HCT116 (cell line): ENCODE measurements around the gene JAG1. TPM values are rescaled to one million over a fixed set of nuclear protein-coding genes. Genes with fewer than 3 reads are reported as not detected.

ENCODE experiments used
- ATAC-seq: fragments of 200-7000 bp; cut with Tn5 transposase; 2 replicates; pipeline ENCODE4 v1.9.1; 2020; ENCODE audit warnings: mild to moderate bottlenecking, moderate library complexity
- BruUV-seq: library from RNA; stranded (reverse); fragments of 400-500 nt; replicated peaks from 2 replicates; lab custom pipeline; 2021; lab: Mats Ljungman, UMichigan
- CTCF ChIA-PET: fragments of 300-600 bp; sonication (Branson Sonifier 250); formaldehyde crosslinking; loops from one replicate; lab custom pipeline; 2021; ENCODE audit warnings: antibody characterized with exemption; lab: Charles Lee
- POLR2A ChIA-PET: fragments of 300-600, 350-600 bp; sonication (Branson Sonifier 250); formaldehyde crosslinking; loops from one replicate; lab custom pipeline; 2021; ENCODE audit warnings: antibody characterized with exemption; lab: Charles Lee
- RAD21 ChIA-PET, 2 experiments: fragments of 300-600 bp; sonication (Branson Sonifier 250); formaldehyde crosslinking; loops; one replicate each; lab custom pipeline; 2023; ENCODE audit warnings: low total read pairs in 2 of 2; ENCODE audit not compliant: uncharacterized antibody in 2 of 2, unreplicated experiment in 2 of 2, low non-redundant PET in 1 of 2; lab: Charles Lee
- DNase-seq: peaks from one replicate; pipeline ENCODE4 v3.0.0-alpha.2; 2010; ENCODE audit warnings: low read depth, low spot score
- H2AFZ ChIP-seq: fragments of 200-600 bp; shearing (Covaris generic), sonication (generic); 2 replicates; pipeline ENCODE4 v1.6.1; 2017; ENCODE audit warnings: low read depth, mixed run types, mixed read lengths, antibody characterized with exemption, low read length; ENCODE audit not compliant: poor library complexity, severe bottlenecking
- H3K27ac ChIP-seq: 2 replicates; pipeline ENCODE4 v1.5.1; 2012; ENCODE audit warnings: low read depth, low read length
- H3K27me3 ChIP-seq: fragments of 200-600 bp; sonication (generic); 2 replicates; pipeline ENCODE4 v1.6.1; 2016; ENCODE audit warnings: mixed run types, low read length, mixed read lengths; ENCODE audit not compliant: insufficient read depth
- H3K36me3 ChIP-seq, 2 experiments: fragments of 200-500 bp in 1 of 2; fragments of 200-600 bp in 1 of 2; sonication (Bioruptor generic) in 1 of 2; sonication (generic) in 1 of 2; 2 replicates each; pipeline versions ENCODE4 v1.5.1 to v1.6.1; 2014 to 2016; ENCODE audit warnings: low read length in 2 of 2, inconsistent platforms in 1 of 2, mixed read lengths in 1 of 2, mixed run types in 1 of 2; ENCODE audit not compliant: insufficient read depth in 2 of 2, control insufficient read depth in 1 of 2
- H3K4me1 ChIP-seq, 2 experiments: fragments of 200-600 bp in 1 of 2; sonication (generic) in 1 of 2; 2 replicates each; pipeline versions ENCODE4 v1.5.1 to v1.6.1; 2012 to 2017; ENCODE audit warnings: low read length in 2 of 2, inconsistent platforms in 1 of 2, mild to moderate bottlenecking in 1 of 2, mixed read lengths in 1 of 2, mixed run types in 1 of 2, moderate library complexity in 1 of 2; ENCODE audit not compliant: insufficient read depth in 2 of 2, control insufficient read depth in 1 of 2
- H3K4me2 ChIP-seq: fragments of 200-600 bp; sonication (generic); 2 replicates; pipeline ENCODE4 v1.6.1; 2017; ENCODE audit warnings: mixed run types, low read length, mixed read lengths
- H3K4me3 ChIP-seq, 2 experiments: fragments of 200-600 bp in 1 of 2; sonication (generic) in 1 of 2; replicated peaks in 1 of 2; 2 replicates each; pipeline ENCODE4 v1.5.1; 2011 to 2016; ENCODE audit warnings: low read length in 2 of 2, control low read depth in 1 of 2, low read depth in 1 of 2, mild to moderate bottlenecking in 1 of 2, mixed read lengths in 1 of 2, mixed run types in 1 of 2
- H3K79me2 ChIP-seq: fragments of 200-600 bp; sonication (generic); 2 replicates; pipeline ENCODE4 v1.6.1; 2017; ENCODE audit warnings: mild to moderate bottlenecking, mixed run types, low read length, moderate library complexity, mixed read lengths; ENCODE audit not compliant: insufficient read depth
- H3K9ac ChIP-seq: fragments of 200-600 bp; sonication (generic); 2 replicates; pipeline ENCODE4 v1.6.1; 2016; ENCODE audit warnings: low read length, mixed read lengths
- H3K9me2 ChIP-seq: fragments of 200-600 bp; sonication (generic), shearing (Covaris generic); 2 replicates; pipeline ENCODE4 v1.6.1; 2017; ENCODE audit warnings: mixed run types, mild to moderate bottlenecking, moderate library complexity; ENCODE audit not compliant: insufficient read depth
- H3K9me3 ChIP-seq, 2 experiments: fragments of 200-500 bp in 1 of 2; fragments of 200-600 bp in 1 of 2; sonication (Bioruptor generic) in 1 of 2; sonication (generic) in 1 of 2; 2 replicates each; pipeline ENCODE4 v1.6.1; 2014 to 2017; ENCODE audit warnings: low read length in 2 of 2, mixed read lengths in 2 of 2, inconsistent platforms in 1 of 2, low read depth in 1 of 2, mild to moderate bottlenecking in 1 of 2, mixed run types in 1 of 2, moderate library complexity in 1 of 2; ENCODE audit not compliant: control insufficient read depth in 1 of 2, insufficient read depth in 1 of 2
- H4K20me1 ChIP-seq: fragments of 200-600 bp; sonication (generic), shearing (Covaris generic); 2 replicates; pipeline ENCODE4 v1.6.1; 2017; ENCODE audit warnings: mixed run types, mild to moderate bottlenecking, moderate library complexity; ENCODE audit not compliant: insufficient read depth
- CEBPB ChIP-seq: IDR thresholded peaks from 2 replicates; pipeline ENCODE4 v1.6.1; 2012; ENCODE audit warnings: low read depth
- EGR1 ChIP-seq: IDR thresholded peaks from 2 replicates; pipeline ENCODE4 v1.6.1; 2012; ENCODE audit warnings: low read depth
- FOSL1 ChIP-seq: IDR thresholded peaks from 2 replicates; pipeline ENCODE4 v1.6.1; 2012; ENCODE audit warnings: low read depth
- POLR2A ChIP-seq: IDR thresholded peaks from 2 replicates; pipeline ENCODE4 v1.7.0; 2011; ENCODE audit warnings: borderline replicate concordance; ENCODE audit not compliant: insufficient read depth, insufficient read length; ENCODE audit errors: extremely low read depth
- RAD21 ChIP-seq: IDR thresholded peaks from 2 replicates; pipeline ENCODE4 v1.6.1; 2012; ENCODE audit warnings: low read depth, mild to moderate bottlenecking
- SIN3A ChIP-seq: IDR thresholded peaks from 2 replicates; pipeline ENCODE4 v1.6.1; 2012; ENCODE audit warnings: low read depth
- SRF ChIP-seq: IDR thresholded peaks from 2 replicates; pipeline ENCODE4 v1.6.1; 2012; ENCODE audit warnings: low read depth
- YY1 ChIP-seq: IDR thresholded peaks from 2 replicates; pipeline ENCODE4 v1.6.1; 2011; ENCODE audit warnings: low read length, low read depth, moderate library complexity, mild to moderate bottlenecking; ENCODE audit not compliant: insufficient replicate concordance; ENCODE audit errors: extremely low read depth
- intact Hi-C: fragments of 100-400 bp; cut with micrococcal nuclease; formaldehyde crosslinking; loops from 2 replicates; pipeline ENCODE4 v1.10.0; 2022
- total RNA-seq: library from RNA; stranded (reverse); gene quantifications from one replicate; pipeline ENCODE4 v1.2.1, GENCODE V29; 2021; ENCODE audit not compliant: unreplicated experiment
- TF ChIP-seq, protein P1 (sequence below), 3 experiments: fragments of 200-600 bp in 1 of 3; sonication (generic) in 1 of 3; IDR thresholded peaks in 2 of 3; conservative IDR thresholded peaks in 1 of 3; 2 replicates each; pipeline ENCODE4 v1.5.1; 2012 to 2017; ENCODE audit warnings: low read depth in 2 of 3, low read length in 2 of 3, antibody characterized with exemption in 1 of 3, borderline replicate concordance in 1 of 3, control low read depth in 1 of 3, mild to moderate bottlenecking in 1 of 3, mixed read lengths in 1 of 3, mixed run types in 1 of 3, moderate library complexity in 1 of 3; ENCODE audit not compliant: insufficient read depth in 1 of 3

Gene JAG1
- total RNA-seq, 1 experiment from 2014 or later: 31.9 TPM

DNA sequence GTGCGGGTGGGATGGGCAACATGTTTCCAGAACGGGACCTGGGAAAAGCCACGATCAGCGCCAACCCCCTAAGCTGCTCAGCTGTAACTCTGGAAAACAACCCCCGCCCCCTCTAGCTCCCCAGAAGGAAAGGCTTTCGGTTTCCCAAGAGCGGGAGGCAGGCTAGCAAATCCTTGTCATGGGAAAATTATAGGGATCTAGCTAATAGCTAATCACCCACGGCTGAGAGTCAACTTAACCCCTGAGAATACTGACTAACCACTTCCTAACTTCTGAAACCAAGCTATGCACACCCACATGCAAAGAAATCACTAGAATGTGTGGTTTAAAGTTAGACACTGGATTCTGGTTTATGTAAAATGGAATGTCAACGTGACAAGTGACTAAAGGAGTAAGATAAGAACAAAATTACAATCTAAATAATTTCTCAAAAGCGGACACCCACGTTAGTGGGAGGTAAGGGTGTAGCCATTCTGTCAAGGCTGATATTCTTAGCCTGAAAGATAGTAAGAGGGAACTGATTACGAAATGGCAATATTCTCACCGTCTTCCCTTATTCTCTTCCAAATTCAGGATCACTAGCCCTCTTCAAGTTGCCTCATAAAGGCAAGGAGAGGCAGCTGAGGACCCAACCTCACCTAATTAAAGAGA lies 20.1 kb downstream of the JAG1 start:
- TF ChIP-seq POLR2A (no peak), CEBPB (no peak), RAD21 (no peak), EGR1 (no peak), YY1 (no peak), SIN3A (no peak), SRF (no peak), FOSL1 (no peak)
- TF ChIP-seq, protein P1, sequence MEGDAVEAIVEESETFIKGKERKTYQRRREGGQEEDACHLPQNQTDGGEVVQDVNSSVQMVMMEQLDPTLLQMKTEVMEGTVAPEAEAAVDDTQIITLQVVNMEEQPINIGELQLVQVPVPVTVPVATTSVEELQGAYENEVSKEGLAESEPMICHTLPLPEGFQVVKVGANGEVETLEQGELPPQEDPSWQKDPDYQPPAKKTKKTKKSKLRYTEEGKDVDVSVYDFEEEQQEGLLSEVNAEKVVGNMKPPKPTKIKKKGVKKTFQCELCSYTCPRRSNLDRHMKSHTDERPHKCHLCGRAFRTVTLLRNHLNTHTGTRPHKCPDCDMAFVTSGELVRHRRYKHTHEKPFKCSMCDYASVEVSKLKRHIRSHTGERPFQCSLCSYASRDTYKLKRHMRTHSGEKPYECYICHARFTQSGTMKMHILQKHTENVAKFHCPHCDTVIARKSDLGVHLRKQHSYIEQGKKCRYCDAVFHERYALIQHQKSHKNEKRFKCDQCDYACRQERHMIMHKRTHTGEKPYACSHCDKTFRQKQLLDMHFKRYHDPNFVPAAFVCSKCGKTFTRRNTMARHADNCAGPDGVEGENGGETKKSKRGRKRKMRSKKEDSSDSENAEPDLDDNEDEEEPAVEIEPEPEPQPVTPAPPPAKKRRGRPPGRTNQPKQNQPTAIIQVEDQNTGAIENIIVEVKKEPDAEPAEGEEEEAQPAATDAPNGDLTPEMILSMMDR (IDR thresholded peaks at IDR 0.05 in 2 of 3, conservative IDR thresholded peaks at IDR 0.05 in 1 of 3; ENCODE audit: borderline replicate concordance in 1 of 3, insufficient read depth in 1 of 3, low read depth in 2 of 3, low read length in 2 of 3): no peak
- H3K4me3 ChIP-seq: no peak overlapping the region
- no peak overlapping the region for H2AFZ ChIP-seq
- H3K9ac ChIP-seq: no peak overlapping the region
- H3K36me3 ChIP-seq: peaks cover 20 to 87% of the 10 kb centered on the region in 2 experiments; a peak in 3 of 4 replicates
- H3K4me2 ChIP-seq: no peak overlapping the region
- DNase-seq (no peak), ATAC-seq (no peak)
- H3K27me3 ChIP-seq: no peaks in the 10 kb centered on the region
- no peaks in the 10 kb centered on the region for H3K79me2 ChIP-seq
- intact Hi-C loops: no loop called here
- no peak overlapping the region for H3K27ac ChIP-seq
- ChIA-PET CTCF (interaction anchor here (0.8 kb wide), 1 partner anchor 18 kb away, joined by 3 read pairs; no protein-coding TSS in a partner anchor), POLR2A (no interaction called here), RAD21 (no interaction called here)
- H3K9me3 ChIP-seq: no peaks in the 10 kb centered on the region
- H3K4me1 ChIP-seq: no peaks in the 10 kb centered on the region
- no TSS peak for BruUV-seq
- H4K20me1 ChIP-seq: no peaks in the 10 kb centered on the region; the same call in 1 of the 2 replicates
- H3K9me2 ChIP-seq: no peaks in the 10 kb centered on the region
